ENCODE measurements around the gene DAB1. TPM values are rescaled to one million over a fixed set of nuclear protein-coding genes. Genes with fewer than 3 reads are reported as not detected.

DAB1 gene
- total RNA-seq, 1 donor from 2014 or later: 14.0 TPM

- no peak overlapping the region for H3K27ac Mint-ChIP-seq (ENCODE audit: unreplicated experiment)
- no peaks in the 10 kb centered on the region for H3K36me3 Mint-ChIP-seq (ENCODE audit: low read depth)
- no peaks in the 10 kb centered on the region for H3K9me3 Mint-ChIP-seq
- peaks cover 10% of the 10 kb centered on the region for H3K4me1 Mint-ChIP-seq
- H3K27me3 Mint-ChIP-seq (ENCODE audit: low read depth): no peaks in the 10 kb centered on the region
- DNase-seq (ENCODE audit: low read depth, low spot score): no peak
- TF ChIP-seq, protein P1, sequence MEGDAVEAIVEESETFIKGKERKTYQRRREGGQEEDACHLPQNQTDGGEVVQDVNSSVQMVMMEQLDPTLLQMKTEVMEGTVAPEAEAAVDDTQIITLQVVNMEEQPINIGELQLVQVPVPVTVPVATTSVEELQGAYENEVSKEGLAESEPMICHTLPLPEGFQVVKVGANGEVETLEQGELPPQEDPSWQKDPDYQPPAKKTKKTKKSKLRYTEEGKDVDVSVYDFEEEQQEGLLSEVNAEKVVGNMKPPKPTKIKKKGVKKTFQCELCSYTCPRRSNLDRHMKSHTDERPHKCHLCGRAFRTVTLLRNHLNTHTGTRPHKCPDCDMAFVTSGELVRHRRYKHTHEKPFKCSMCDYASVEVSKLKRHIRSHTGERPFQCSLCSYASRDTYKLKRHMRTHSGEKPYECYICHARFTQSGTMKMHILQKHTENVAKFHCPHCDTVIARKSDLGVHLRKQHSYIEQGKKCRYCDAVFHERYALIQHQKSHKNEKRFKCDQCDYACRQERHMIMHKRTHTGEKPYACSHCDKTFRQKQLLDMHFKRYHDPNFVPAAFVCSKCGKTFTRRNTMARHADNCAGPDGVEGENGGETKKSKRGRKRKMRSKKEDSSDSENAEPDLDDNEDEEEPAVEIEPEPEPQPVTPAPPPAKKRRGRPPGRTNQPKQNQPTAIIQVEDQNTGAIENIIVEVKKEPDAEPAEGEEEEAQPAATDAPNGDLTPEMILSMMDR (conservative IDR thresholded peaks at IDR 0.05): no peak
- no peak overlapping the region for H3K4me3 Mint-ChIP-seq
Measured at GRCh38 chr1:57084701-57085100, 339.2 kb downstream of the DAB1 start.

- H3K27ac Mint-ChIP-seq (ENCODE audit: unreplicated experiment): peak overlapping the region; percentile 32
Measured at GRCh38 chr1:57082711-57083439, 341.0 kb downstream of the DAB1 start.

DNA sequence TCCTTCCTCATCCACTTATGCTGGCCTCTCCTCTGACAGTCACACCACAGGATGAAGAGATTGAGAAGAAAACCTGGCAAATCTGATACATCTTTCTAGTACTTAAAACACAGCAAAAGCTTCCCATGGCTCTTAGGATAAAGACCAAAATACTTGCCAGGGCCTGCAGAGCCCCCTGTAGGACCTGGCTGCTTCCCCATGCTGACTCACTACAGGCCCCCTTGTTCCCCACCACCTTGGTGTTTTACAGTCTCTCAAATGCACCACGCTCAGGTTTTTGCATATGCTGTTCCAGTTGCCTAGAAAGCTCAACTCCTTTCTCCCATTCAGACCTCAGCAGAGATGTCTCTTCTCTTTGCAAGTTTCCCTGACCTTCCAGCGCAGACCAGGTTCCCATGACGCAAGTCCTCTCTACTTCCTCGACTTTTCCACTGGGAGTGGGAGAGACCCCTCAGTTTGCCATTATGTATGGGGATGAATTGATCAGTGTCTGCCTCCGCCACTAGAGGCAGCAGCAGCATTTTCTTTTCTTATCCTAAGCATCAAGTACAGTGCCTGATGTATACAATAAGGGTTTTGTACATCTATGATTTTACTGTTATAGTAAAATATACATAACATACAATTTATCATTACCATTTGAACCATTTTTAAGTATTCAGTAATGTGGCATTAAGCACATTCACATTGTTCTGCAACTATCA lies 344.3 kb downstream of the DAB1 start:
- peaks cover 6% of the 10 kb centered on the region for H3K4me1 Mint-ChIP-seq
- no peak overlapping the region for H3K27ac Mint-ChIP-seq (ENCODE audit: unreplicated experiment)
- H3K27me3 Mint-ChIP-seq (ENCODE audit: low read depth): no peaks in the 10 kb centered on the region
- DNase-seq (ENCODE audit: low read depth, low spot score): no peak
- no peaks in the 10 kb centered on the region for H3K36me3 Mint-ChIP-seq (ENCODE audit: low read depth)
- TF ChIP-seq, protein P1 (conservative IDR thresholded peaks at IDR 0.05): peak; percentile 50
- H3K9me3 Mint-ChIP-seq: no peaks in the 10 kb centered on the region
- no peak overlapping the region for H3K4me3 Mint-ChIP-seq

More at GRCh38 chr1:57082711-57083439, 341.0 kb downstream of the DAB1 start:
- H3K9me3 Mint-ChIP-seq: no peaks in the 10 kb centered on the region
- DNase-seq (ENCODE audit: low read depth, low spot score): no peak
- TF ChIP-seq, protein P1 (conservative IDR thresholded peaks at IDR 0.05): no peak
- H3K4me3 Mint-ChIP-seq: no peak overlapping the region
- no peaks in the 10 kb centered on the region for H3K36me3 Mint-ChIP-seq (ENCODE audit: low read depth)
- H3K27me3 Mint-ChIP-seq (ENCODE audit: low read depth): no peaks in the 10 kb centered on the region
- H3K4me1 Mint-ChIP-seq: peaks cover 10% of the 10 kb centered on the region

GRCh38 chr1:57072401-57073110 lies 351.3 kb downstream of the DAB1 start:
- H3K27me3 Mint-ChIP-seq (ENCODE audit: low read depth): no peaks in the 10 kb centered on the region
- DNase-seq (ENCODE audit: low read depth, low spot score): no peak
- peaks cover 2% of the 10 kb centered on the region for H3K9me3 Mint-ChIP-seq
- H3K4me1 Mint-ChIP-seq: peaks cover 6% of the 10 kb centered on the region
- H3K4me3 Mint-ChIP-seq: no peak overlapping the region
- no peak overlapping the region for H3K27ac Mint-ChIP-seq (ENCODE audit: unreplicated experiment)
- TF ChIP-seq, protein P1 (conservative IDR thresholded peaks at IDR 0.05): peak; percentile 35
- no peaks in the 10 kb centered on the region for H3K36me3 Mint-ChIP-seq (ENCODE audit: low read depth)

DNA sequence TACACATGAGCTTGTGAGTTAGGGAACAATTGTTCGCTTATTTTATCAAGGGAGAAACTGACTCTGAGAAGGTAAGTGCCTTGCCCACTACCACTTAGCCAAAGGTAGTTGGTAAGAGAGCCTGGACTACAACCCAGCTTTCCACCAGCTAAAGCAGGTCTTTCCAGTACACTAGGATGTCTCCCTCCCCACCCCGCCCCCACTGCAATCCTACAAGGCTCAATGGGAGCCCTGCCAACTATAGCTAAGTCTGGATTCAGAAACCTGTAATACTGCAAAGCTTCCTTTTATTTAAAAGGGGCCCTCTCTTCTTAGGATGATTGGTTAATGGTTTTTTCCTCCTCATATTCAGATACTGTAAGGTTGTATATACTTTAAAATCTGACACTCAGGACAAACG lies 356.0 kb downstream of the DAB1 start:
- Mint-ChIP-seq H3K4me1 (peaks cover 1% of the 10 kb centered on the region), H3K36me3 (ENCODE audit: low read depth) (no peaks in the 10 kb centered on the region), H3K27ac (ENCODE audit: unreplicated experiment) (no peak overlapping the region), H3K4me3 (no peak overlapping the region), H3K27me3 (ENCODE audit: low read depth) (no peaks in the 10 kb centered on the region), H3K9me3 (peaks cover 1% of the 10 kb centered on the region)
- TF ChIP-seq, protein P1 (conservative IDR thresholded peaks at IDR 0.05): no peak
- DNase-seq (ENCODE audit: low read depth, low spot score): no peak
